ENCODE measurements around the gene JDP2.
A peak's percentile ranks its signal among the peaks of the same experiment; 100 is the strongest.
"Not testable (repeated sequence)": the region's sequence is repeated elsewhere in the genome, so short reads cannot be mapped to it uniquely, and the experiment has no call there.

The JDP2 gene

DNA sequence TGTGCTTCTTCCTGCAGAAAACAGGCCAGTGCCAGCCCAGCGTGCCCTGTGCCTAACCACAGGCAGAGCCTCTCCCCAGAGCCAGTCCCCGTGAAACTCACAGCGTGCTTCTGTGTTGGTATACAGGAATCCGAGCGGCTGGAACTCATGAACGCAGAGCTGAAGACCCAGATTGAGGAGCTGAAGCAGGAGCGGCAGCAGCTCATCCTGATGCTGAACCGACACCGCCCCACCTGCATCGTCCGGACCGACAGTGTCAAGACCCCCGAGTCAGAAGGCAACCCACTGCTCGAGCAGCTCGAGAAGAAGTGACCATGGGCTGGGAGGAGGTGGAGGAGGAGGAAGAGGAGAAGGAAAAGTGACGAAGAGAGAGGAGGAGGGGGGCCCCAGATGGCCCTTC is 41.3 kb downstream of the JDP2 start:
- Histone ChIP-seq H3K27me3 (ENCODE audit: control insufficient read depth, insufficient read depth, low read length) (no peaks in the 10 kb centered on the region), H3K27ac (ENCODE audit: low read depth, low read length) (peak overlapping the region; percentile 51), H3K36me3 (ENCODE audit: control insufficient read depth, insufficient read depth, low read length) (peaks cover 9% of the 10 kb centered on the region), H3K9ac (ENCODE audit: low read length) (no peak overlapping the region), H3K4me3 (ENCODE audit: low read length) (no peak overlapping the region), H3K4me1 (ENCODE audit: control insufficient read depth, insufficient read depth, low read length) (peaks cover 10% of the 10 kb centered on the region)

DNA sequence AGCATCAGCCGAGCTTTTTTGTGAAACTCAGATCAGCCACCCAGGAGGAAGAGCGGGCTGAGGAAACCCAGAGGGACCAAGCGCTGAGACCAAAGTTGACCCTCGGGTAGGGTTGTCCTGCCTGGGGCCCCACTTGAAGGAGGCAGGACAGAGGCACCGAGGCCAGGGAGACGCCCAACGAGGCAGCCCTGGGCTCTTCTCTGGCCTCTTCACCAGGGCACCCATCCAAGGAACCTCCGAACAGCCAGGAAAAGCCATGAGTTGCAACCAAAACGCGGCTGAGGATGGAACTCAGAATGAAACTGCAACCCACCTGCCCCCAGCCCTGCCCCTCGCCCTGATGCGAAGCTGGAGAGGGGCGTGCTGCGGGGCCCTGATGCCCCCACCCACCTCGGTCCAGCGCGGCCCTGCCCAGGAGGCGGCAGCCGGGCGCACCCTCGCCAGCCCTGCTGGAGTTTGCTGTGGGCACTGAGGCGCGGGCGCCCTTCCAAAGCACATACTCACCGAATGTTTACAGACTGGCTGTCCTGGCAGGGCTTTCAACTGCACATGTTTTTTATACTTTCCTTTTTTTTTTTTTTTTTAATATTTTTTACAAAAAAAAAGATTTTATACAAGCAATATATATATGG is 41.9 kb downstream of the JDP2 start:
- H3K27me3 ChIP-seq (ENCODE audit: control insufficient read depth, insufficient read depth, low read length), result no peaks in the 10 kb centered on the region
- no peak overlapping the region for H3K9ac ChIP-seq (ENCODE audit: low read length)
- H3K27ac ChIP-seq (ENCODE audit: low read depth, low read length), result peak overlapping the region; percentile 51
- peaks cover 9% of the 10 kb centered on the region for H3K36me3 ChIP-seq (ENCODE audit: control insufficient read depth, insufficient read depth, low read length)
- H3K4me3 ChIP-seq (ENCODE audit: low read length), result no peak overlapping the region
- H3K4me1 ChIP-seq (ENCODE audit: control insufficient read depth, insufficient read depth, low read length), result peaks cover 10% of the 10 kb centered on the region

DNA sequence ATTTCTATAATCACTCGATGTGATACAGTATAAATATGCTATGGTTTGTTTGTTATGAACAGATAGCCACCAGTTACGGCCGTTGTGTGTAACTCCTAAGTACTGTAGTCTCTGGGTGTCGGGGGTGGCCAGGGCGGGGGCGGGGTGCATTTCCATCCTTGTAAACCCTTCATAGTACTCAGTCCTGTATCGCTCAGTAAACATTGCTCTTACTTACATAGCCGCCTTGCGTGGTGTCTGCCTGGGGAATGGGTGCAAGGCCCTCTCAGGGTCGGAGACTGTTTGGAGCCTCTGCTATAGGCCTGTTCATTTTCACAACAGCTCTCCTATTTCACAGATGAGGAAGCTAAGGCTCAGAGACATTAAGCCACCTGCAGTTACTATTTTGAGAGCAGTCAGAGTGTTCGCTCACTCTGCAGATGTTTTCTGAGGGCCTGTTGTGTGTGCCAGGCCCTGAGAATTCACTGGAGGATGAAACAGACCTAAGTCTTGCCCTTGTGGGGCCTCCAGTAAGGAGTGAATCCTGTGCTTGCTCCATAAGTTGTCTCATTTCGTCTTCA is 42.5 kb downstream of the JDP2 start:
- Histone ChIP-seq H3K27me3 (ENCODE audit: control insufficient read depth, insufficient read depth, low read length) (no peaks in the 10 kb centered on the region), H3K27ac (ENCODE audit: low read depth, low read length) (peak overlapping the region; percentile 58), H3K36me3 (ENCODE audit: control insufficient read depth, insufficient read depth, low read length) (peaks cover 9% of the 10 kb centered on the region), H3K4me1 (ENCODE audit: control insufficient read depth, insufficient read depth, low read length) (peaks cover 10% of the 10 kb centered on the region), H3K4me3 (ENCODE audit: low read length) (no peak overlapping the region), H3K9ac (ENCODE audit: low read length) (no peak overlapping the region)

DNA sequence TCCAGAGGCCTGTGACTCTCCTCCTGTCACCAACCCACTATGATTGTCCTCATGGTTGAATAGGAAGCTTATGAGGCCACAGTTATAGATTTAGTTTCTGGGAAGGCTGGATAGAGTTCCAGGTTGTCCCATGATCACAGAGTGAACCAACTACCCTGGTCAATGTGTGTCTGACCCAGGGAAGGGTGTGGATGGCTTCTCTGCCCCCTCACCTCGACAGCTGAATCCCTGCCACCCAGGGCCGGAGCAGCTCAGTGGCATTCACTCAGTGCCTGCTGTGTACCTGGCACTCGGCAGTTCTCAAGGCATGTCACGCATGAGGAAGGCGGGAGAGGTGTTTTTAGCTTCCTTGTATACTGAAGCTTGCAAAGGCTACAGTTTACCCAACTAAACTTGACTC is 43.2 kb downstream of the JDP2 start:
- no peak overlapping the region for H3K4me3 ChIP-seq (ENCODE audit: low read length)
- no peaks in the 10 kb centered on the region for H3K27me3 ChIP-seq (ENCODE audit: control insufficient read depth, insufficient read depth, low read length)
- H3K36me3 ChIP-seq (ENCODE audit: control insufficient read depth, insufficient read depth, low read length), result peaks cover 9% of the 10 kb centered on the region
- H3K27ac ChIP-seq (ENCODE audit: low read depth, low read length), result peak overlapping the region; percentile 11
- peaks cover 7% of the 10 kb centered on the region for H3K4me1 ChIP-seq (ENCODE audit: control insufficient read depth, insufficient read depth, low read length)
- no peak overlapping the region for H3K9ac ChIP-seq (ENCODE audit: low read length)

DNA sequence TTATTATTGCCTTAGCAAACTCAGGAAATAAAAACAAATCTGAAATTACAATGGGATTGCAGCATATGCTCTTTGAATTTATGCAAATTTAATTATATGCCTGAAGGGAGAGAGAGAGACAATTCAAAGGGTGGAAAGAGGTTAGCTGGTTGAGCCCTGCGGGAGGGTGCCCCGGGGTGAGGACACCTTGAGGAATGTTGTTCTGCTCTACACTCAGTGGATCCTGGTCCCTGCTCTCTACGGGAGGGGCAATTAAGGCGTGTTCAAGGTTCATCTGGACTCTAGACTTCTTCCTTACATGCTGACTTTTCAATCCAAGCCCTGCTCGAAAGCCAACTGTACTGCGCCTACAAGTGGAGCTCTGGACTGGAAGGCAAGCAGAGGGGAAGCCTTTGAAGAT is 46.3 kb downstream of the JDP2 start:
- not testable (repeated sequence) for H3K36me3 ChIP-seq (ENCODE audit: control insufficient read depth, insufficient read depth, low read length); H3K4me3 ChIP-seq (ENCODE audit: low read length); H3K27me3 ChIP-seq (ENCODE audit: control insufficient read depth, insufficient read depth, low read length); H3K27ac ChIP-seq (ENCODE audit: low read depth, low read length); H3K9ac ChIP-seq (ENCODE audit: low read length)
- peaks cover 15% of the 10 kb centered on the region for H3K4me1 ChIP-seq (ENCODE audit: control insufficient read depth, insufficient read depth, low read length)

DNA sequence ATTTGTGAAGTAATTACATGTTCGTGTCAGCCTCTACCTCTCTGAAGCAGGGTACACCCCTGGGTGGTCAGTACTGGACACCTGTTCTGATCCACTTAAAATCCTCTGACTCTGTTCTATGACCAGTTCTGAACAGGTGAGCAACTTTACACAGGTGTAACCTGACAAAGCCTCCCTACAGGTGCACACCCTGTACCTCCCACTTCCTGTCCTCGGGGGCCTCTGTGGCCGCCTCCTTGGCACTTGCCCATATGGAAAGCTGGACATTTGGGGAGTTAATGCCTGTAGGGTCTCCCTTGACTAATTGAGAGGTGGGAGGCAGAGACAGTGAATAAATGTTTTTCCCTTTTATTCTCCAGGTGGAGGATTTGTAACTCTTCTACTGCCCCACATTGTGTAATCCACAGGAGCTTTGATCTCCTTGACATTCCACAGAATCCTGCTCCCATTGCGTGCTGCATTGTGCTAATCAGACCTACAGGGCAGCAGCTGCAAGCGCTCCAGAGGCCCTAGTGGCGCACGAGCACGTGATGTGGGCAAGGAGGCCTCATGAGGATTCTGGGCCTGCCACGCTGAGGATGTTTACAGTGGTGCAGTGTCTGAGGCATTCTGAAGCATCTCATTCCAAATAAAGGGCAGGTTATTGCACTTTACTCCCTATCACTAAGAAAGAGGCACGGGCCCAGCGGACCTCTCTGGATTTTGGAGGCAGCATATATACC is 48.6 kb downstream of the JDP2 start:
- Histone ChIP-seq H3K4me3 (ENCODE audit: low read length) (no peak overlapping the region), H3K9ac (ENCODE audit: low read length) (no peak overlapping the region), H3K4me1 (ENCODE audit: control insufficient read depth, insufficient read depth, low read length) (peaks cover 8% of the 10 kb centered on the region), H3K27me3 (ENCODE audit: control insufficient read depth, insufficient read depth, low read length) (no peaks in the 10 kb centered on the region), H3K36me3 (ENCODE audit: control insufficient read depth, insufficient read depth, low read length) (peaks cover 9% of the 10 kb centered on the region), H3K27ac (ENCODE audit: low read depth, low read length) (no peak overlapping the region)

DNA sequence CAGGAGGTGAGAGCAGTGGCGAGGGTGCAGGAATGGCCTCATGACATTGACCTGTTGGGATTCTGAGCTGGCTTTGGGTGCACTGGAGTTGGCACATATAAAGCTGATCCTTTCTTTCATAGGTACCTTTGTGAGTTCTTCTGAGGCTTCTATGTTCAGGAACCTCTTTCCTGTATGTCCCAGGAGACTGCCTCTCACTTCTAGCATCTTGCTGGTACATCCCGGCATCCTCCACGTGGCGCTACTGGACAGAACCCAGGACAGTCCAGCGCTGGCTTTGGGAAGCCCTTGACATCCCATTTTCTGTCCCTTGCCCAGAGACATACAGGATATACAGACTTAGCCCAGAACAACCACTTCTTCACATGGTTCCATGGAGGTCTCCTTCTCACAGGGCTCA is 50.1 kb downstream of the JDP2 start:
- no peak overlapping the region for H3K27ac ChIP-seq (ENCODE audit: low read depth, low read length)
- no peaks in the 10 kb centered on the region for H3K36me3 ChIP-seq (ENCODE audit: control insufficient read depth, insufficient read depth, low read length)
- H3K4me3 ChIP-seq (ENCODE audit: low read length), result no peak overlapping the region
- H3K9ac ChIP-seq (ENCODE audit: low read length), result no peak overlapping the region
- H3K27me3 ChIP-seq (ENCODE audit: control insufficient read depth, insufficient read depth, low read length), result no peaks in the 10 kb centered on the region
- H3K4me1 ChIP-seq (ENCODE audit: control insufficient read depth, insufficient read depth, low read length), result peaks cover 8% of the 10 kb centered on the region

DNA sequence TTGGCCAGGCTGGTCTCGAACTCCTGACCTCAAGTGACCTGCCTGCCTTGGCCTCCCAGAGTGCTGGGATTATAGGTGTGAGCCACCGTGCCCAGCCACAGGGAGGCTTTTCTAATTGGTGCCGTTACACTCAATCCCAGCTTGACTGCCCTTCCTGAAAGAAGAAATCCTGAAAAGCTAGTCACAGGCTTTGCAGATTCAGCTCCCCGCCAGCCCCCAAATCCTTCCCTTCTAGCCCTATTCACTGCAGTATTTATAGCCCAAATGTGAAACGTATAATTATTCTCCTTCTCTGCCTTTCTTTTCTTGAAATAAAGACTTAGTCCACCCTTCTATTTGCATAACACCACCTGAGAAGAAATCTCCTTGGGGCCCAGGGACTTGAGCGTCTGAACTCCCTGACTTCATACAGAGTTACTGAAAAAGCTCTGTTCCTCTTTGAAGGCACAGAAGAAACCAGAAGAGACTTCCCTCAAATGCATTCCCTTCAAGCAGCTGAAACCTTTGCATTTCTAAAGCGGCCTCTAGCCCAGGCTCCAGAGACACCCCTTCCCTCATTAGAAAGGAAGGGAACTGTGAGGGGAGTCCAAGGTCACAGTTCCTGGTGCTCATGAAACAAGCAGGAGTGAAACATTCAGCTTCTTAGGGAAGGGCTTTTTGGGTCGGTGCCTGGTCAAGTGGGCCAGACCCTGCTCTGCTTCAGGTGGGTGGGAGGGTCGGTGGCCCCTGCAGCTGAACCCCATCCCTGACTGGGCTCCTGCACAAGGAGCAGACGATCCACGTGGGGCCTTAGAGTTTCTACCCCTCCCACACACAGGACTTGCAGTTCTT is 52.2 kb downstream of the JDP2 start:
- no peaks in the 10 kb centered on the region for H3K27me3 ChIP-seq (ENCODE audit: control insufficient read depth, insufficient read depth, low read length)
- peaks cover 8% of the 10 kb centered on the region for H3K4me1 ChIP-seq (ENCODE audit: control insufficient read depth, insufficient read depth, low read length)
- no peaks in the 10 kb centered on the region for H3K36me3 ChIP-seq (ENCODE audit: control insufficient read depth, insufficient read depth, low read length)
- H3K27ac ChIP-seq (ENCODE audit: low read depth, low read length), result no peak overlapping the region
- H3K4me3 ChIP-seq (ENCODE audit: low read length), result no peak overlapping the region
- H3K9ac ChIP-seq (ENCODE audit: low read length), result no peak overlapping the region

DNA sequence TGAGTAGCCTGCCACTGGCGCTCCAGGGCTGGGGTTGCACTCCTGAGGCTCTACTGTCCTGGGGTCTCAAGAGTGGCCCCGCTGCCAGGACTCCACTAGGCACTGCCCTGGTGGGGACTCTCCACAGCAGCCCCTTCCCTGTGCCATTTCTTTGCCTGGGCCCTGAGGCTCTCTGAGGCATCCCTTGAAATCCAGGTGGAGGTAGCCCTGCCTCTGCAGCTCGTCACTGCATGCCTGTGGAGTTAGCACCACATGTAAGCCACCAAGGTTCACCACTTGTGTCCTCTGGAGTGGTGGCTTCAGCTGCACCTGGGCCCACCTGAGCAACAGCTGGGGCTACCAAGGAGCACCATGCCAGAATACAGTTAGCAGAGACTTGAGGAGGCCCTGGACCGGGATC is 54.5 kb downstream of the JDP2 start:
- Histone ChIP-seq H3K4me3 (ENCODE audit: low read length) (no peak overlapping the region), H3K9ac (ENCODE audit: low read length) (no peak overlapping the region), H3K27ac (ENCODE audit: low read depth, low read length) (no peak overlapping the region), H3K27me3 (ENCODE audit: control insufficient read depth, insufficient read depth, low read length) (no peaks in the 10 kb centered on the region), H3K4me1 (ENCODE audit: control insufficient read depth, insufficient read depth, low read length) (no peaks in the 10 kb centered on the region), H3K36me3 (ENCODE audit: control insufficient read depth, insufficient read depth, low read length) (no peaks in the 10 kb centered on the region)

DNA sequence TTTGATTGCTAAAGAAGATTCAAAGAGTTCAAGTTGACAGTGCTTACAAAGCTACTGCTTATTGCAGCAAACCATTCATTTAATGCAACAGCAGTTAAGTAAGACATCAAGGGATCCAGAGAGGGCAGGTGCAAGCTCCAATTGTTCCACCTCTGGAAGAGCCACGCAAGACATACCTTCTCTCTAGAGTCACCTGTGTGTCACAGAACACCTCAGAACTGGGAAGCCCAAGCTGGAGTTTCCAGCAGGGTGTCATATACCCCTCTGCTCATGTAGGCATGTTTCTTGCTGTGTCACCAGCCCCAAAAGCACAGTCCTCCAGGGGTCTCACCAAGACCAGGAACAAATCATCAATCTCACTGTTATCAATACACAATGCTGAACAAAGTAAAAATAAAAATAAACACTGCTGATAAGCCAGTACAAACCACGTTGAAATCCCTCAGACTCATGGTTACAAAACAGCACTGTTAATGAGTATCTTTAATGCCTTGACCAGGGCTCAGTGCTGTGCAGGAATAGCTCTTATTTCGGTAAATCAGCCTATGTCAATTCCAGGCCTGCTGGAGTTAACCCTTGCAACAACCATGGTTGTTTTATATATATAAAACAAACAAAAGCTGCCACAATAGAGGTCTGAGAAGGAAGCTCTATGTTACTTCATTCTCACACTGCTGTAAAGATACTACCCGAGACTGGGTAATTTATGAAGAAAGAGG is 57.0 kb downstream of the JDP2 start:
- no peaks in the 10 kb centered on the region for H3K36me3 ChIP-seq (ENCODE audit: control insufficient read depth, insufficient read depth, low read length)
- H3K4me1 ChIP-seq (ENCODE audit: control insufficient read depth, insufficient read depth, low read length), result no peaks in the 10 kb centered on the region
- no peak overlapping the region for H3K9ac ChIP-seq (ENCODE audit: low read length)
- no peak overlapping the region for H3K4me3 ChIP-seq (ENCODE audit: low read length)
- H3K27ac ChIP-seq (ENCODE audit: low read depth, low read length), result no peak overlapping the region
- no peaks in the 10 kb centered on the region for H3K27me3 ChIP-seq (ENCODE audit: control insufficient read depth, insufficient read depth, low read length)

DNA sequence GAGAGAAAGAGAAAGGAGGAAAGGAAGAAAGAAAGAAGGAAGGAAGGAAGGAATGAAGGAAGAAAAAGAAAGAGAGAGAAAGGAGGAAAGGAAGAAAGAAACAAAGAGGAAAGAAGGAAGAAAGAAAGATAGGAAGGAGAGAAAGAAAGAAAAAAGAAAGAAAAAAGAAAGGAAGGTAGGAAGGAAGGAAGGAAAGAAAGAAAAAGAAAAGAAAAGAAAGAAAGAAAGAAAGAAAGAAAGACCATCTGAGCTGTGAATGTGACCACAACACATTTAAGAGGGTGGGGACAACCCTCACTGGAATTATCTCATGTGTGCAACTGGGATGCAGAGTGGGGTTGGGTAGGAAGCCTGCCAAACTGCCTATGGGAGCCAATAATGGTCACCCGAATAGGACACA is 58.5 kb downstream of the JDP2 start:
- H3K27ac ChIP-seq (ENCODE audit: low read depth, low read length), result no peak overlapping the region
- no peak overlapping the region for H3K9ac ChIP-seq (ENCODE audit: low read length)
- no peaks in the 10 kb centered on the region for H3K27me3 ChIP-seq (ENCODE audit: control insufficient read depth, insufficient read depth, low read length)
- no peaks in the 10 kb centered on the region for H3K36me3 ChIP-seq (ENCODE audit: control insufficient read depth, insufficient read depth, low read length)
- H3K4me3 ChIP-seq (ENCODE audit: low read length), result no peak overlapping the region
- H3K4me1 ChIP-seq (ENCODE audit: control insufficient read depth, insufficient read depth, low read length), result no peaks in the 10 kb centered on the region

DNA sequence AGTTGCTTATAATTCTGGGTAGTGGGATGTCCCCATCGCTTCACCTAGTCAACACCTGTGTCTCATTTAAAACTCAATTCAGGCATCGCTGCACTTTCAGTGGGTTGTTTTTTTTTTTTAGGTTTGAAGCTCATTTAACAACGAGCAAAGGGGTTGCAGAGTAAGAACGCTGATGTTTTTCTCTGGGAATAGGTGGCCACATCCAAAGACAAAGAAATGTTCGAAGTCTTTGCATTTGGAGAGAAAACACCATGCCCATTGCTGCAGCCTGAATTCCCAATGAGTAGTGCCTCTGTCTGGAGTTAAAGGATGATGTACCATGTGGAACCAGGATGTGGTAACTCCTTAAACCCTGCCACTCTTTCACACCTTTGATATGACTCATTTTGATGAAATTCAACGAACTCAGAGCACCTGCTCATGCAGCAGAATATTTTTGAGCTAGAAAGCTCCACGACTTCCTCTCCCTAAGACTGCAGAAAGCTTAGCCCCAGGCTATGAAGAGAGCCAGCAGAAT is 59.4 kb downstream of the JDP2 start:
- no peaks in the 10 kb centered on the region for H3K4me1 ChIP-seq (ENCODE audit: control insufficient read depth, insufficient read depth, low read length)
- no peak overlapping the region for H3K4me3 ChIP-seq (ENCODE audit: low read length)
- H3K27ac ChIP-seq (ENCODE audit: low read depth, low read length), result no peak overlapping the region
- H3K36me3 ChIP-seq (ENCODE audit: control insufficient read depth, insufficient read depth, low read length), result no peaks in the 10 kb centered on the region
- no peaks in the 10 kb centered on the region for H3K27me3 ChIP-seq (ENCODE audit: control insufficient read depth, insufficient read depth, low read length)
- H3K9ac ChIP-seq (ENCODE audit: low read length), result no peak overlapping the region
